22Rv1 (cell line): Measurements from ENCODE around the gene LBHD1.

Experiments
- ZFX ChIP-seq: fragments of 450-650 bp; IDR thresholded peaks from 2 replicates; pipeline ENCODE4 v1.6.1; 2017; ENCODE audit warnings: antibody characterized with exemption, borderline replicate concordance
- TF ChIP-seq, protein P1 (sequence below): fragments of 450-650 bp; IDR thresholded peaks from 2 replicates; pipeline ENCODE4 v1.5.1; 2017; ENCODE audit warnings: mild to moderate bottlenecking

DNA sequence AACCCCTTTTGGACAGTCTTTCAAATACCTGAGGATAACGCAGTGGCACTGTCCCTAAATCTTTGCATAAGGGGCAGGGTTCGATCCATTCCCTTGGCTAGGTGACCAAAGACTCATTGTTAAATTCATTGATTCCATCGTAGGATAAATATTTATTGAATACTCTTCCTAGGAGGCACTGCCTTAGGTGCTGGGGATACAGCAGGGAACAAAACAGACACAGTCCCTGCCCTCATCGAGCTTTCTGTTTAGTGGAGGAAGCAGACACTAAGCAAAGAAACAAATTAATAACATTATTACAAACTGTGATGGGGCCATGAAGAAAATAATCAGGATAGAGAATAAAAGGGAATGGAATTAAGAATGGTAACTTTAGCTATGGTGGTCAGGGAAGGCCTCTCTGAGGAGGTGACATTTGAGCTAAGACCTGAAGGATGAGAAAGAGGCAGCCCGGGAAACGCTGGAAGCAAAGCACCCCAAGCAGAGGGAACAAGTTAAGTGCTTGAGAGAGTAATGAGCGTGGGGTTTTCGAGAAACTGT is 51.0 kb downstream of the LBHD1 start:
- TF ChIP-seq, protein P1, sequence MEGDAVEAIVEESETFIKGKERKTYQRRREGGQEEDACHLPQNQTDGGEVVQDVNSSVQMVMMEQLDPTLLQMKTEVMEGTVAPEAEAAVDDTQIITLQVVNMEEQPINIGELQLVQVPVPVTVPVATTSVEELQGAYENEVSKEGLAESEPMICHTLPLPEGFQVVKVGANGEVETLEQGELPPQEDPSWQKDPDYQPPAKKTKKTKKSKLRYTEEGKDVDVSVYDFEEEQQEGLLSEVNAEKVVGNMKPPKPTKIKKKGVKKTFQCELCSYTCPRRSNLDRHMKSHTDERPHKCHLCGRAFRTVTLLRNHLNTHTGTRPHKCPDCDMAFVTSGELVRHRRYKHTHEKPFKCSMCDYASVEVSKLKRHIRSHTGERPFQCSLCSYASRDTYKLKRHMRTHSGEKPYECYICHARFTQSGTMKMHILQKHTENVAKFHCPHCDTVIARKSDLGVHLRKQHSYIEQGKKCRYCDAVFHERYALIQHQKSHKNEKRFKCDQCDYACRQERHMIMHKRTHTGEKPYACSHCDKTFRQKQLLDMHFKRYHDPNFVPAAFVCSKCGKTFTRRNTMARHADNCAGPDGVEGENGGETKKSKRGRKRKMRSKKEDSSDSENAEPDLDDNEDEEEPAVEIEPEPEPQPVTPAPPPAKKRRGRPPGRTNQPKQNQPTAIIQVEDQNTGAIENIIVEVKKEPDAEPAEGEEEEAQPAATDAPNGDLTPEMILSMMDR, result no peak
- TF ChIP-seq ZFX, result no peak
